Measurements from ENCODE around the gene PRRC2C.
A peak's percentile ranks its signal among the peaks of the same experiment; 100 is the strongest.
"Not testable (repeated sequence)": the region's sequence is repeated elsewhere in the genome, so short reads cannot be mapped to it uniquely, and the experiment has no call there.

The PRRC2C gene

DNA sequence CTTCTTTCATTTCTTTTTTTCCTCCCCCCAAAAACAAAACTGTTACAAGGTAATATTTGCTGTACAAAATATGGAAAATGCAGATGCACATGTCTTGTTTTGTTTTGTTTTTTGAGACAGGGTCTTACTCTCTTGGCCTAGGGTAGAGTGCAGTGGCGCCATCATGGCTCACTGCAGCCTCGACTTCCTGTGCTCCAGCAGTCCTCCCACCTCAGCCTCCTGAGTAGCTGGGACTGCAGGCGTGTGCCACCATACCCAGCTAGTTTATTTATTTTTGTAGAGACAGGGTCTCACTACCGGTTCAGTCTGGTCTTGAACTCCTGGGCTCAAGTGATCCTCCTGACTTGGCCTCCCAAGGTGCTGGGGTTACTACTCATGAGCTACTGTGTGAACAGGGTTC, 15.5 kb downstream of the PRRC2C start:
- DNase-seq: no peak

DNA sequence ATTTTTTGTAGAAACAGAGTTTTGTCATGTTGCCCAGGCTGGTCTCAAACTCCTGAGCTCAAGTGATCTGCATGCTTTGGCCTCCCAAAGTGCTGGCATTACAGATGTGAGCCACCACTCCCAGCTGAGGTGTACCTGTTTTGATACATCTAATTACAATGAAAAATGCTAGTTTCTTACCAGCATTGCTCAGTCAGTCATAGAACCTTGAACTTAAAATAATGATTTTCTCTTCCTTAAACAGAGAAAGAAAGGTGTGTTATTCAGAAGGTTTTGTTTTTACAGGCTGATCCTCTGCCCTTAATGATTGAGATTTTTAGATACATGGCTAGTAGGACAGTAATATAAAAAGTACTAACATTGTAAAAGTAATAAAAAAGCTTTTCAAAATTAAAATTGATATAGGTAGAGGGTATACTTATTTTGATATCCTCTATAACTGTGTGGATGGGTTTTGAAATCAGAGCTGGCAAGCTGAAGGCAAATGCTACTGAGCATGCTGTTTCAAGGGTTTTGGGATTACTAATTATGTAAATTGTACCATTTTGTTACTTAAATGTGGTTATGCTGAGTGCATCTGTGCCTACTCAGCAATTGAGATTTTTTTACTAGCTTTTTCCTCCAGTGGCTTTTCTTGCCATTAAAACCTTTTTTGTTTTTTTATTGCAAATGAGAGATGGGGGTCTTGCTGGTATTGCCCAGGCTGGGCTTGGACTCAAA, 16.1 kb downstream of the PRRC2C start:
- no peak for DNase-seq

DNA sequence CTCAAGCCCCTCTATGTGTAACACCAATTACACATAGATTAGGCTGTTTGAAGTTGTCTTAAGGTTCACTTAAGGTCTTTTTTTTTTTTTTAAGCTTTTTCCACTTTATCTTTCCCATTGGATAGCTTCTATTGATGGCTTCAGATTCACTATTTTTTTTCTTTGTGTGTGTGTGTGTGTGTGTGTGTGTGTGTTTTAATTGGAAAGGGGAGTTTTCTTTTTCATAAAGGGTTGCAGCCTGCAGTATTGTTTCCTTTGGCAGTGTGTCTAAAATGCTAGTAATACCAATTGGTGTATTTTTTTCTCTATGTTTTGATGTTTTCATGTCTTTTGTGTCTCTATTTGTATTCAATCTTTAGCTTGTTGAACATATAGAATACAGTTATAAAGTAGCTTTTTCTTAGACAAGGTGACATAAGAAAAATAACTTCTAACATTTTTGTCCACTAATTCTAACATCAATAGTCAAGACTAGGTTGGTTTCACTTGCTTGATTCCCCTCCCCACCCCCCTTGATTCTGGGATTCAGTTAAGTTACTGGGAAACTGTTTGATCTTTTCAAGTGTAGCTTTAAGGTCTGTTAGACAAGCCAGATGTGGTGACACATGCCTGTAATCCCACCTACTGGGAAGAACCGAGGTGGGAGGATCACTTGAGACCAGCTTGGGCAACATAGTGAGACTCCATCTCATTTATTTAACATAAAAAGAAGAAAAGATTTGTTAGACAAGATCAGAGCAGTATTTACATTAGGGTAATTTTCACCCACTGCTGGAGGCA, 21.4 kb downstream of the PRRC2C start:
- peak; percentile 10 for DNase-seq

DNA sequence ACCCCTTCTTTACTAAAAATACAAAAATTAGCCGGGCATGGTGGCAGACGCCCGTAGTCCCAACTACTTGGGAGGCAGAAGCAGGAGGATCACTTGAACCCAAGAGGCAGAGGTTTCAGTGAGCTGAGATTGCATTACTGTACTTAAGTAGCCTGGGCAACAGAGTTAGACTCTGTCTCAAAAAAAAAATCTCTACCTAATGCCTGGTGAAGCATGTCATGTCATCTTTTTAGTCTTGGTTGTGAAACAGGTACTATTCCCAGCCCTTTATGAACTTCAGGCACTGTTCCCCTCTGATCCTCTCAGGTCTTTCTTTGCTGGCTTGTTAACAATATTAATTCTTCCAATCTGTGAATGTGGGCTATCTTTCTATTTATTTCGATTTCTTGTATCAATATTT, 22.1 kb downstream of the PRRC2C start:
- no peak for DNase-seq

DNA sequence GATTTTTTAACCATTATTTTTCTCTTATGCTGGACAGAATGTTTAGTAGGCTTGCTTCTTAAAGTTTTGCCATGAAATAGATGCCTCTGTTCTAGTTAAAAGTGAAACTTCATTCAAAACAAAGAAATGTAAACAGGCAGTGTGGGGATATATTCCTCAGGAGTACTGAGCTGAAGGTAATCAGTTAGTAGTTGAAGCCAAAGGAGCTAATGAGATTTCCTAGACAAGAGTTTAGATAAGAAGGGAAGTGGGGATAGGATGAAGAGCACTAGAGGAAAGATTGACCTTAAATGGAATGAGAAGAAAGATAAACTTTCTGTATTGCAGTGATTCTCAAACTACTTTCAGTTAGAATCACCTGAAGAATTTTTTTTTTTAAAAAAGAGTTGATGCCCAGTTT, 23.9 kb downstream of the PRRC2C start:
- DNase-seq: no peak

DNA sequence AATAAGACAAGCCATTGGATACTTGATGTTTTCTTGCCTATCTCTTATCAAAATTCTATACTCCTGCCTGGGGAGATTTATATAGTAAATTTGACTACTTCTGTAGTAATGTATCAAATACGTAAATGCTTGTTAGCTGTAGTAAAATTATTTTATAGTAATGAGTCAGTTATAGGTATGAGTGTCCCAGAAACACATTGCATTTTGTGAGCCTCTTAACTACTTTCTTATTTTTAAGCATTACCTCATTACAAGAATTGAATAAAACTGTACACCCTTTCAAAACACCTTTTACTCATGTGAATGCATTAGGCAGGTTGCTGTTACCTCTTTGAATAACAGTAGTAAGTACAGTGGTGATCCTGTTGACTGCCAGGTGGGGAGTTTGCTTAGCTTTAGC, 28.4 kb downstream of the PRRC2C start:
- no peak for DNase-seq

DNA sequence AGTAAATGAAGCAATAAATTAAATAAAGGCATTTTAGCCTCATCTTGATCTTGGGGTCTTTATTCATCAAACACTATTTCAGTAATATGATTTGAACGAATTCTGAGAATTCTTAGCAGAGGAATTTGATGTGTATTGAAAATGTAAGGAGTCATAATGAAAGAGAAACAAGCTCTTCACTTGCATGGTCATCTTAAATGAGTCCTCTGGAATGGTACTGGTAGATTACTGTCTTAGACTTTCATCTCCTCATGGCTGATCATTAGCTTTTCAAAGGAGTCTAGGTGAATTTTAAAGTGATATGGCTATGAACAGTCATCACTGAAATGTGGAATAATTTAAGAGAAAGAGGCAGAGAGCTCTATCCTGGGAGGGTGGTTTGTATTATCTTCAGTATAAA, 30.0 kb downstream of the PRRC2C start:
- DNase-seq: no peak

DNA sequence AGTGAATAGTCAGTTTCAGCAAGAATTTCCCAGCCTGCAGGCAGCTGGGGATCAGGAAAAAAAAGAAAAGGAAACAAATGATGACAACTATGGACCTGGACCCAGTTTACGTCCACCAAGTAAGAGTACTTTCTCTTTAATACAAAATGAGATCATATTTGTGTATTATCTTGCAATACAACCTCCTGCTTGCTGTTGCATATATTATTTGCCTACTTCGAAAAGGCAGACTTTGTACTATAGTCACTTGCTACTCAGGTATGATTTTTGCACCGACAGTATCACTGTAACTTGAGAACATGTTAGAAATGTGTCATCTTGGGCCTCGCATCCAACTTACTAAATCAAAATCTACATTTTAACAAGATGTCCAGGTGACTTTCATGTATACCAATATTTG, 30.4 kb downstream of the PRRC2C start:
- no peak for DNase-seq

DNA sequence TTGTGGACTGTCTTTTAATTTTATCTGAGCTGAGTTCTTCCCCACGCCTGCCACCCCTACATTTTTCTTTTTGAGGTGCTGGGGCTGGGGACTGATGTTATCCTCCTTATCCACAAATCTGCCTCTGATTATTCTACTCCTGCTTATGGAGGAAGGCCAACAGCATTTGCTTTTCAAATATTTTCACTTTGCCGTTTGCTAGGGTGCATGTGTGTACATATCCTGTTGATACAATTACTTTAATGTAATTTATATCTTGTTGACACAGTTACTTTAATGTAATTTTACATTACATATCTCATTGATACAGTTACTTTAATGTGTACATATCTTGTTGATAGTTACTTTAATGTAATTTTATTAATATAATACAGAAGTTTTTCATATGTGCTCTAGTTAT, 36.2 kb downstream of the PRRC2C start:
- no peak for DNase-seq

DNA sequence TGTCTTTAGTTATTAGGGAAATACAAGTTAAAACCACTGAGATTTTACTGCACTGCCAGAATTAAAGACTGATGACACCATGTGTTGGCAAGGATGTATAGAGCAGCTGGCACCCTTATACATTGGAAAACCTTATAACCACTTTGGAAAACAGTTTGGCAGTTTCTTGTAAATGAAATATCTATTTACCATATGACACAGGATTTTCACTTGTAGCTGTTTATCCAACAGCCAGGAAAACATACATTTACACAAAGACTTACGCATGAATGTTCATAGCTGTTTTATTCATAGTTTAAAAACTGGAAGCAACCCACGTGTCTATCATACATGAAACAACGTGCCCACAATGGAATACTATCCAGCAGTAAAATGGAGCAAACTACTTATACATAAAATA, 45.3 kb downstream of the PRRC2C start:
- DNase-seq: no peak

DNA sequence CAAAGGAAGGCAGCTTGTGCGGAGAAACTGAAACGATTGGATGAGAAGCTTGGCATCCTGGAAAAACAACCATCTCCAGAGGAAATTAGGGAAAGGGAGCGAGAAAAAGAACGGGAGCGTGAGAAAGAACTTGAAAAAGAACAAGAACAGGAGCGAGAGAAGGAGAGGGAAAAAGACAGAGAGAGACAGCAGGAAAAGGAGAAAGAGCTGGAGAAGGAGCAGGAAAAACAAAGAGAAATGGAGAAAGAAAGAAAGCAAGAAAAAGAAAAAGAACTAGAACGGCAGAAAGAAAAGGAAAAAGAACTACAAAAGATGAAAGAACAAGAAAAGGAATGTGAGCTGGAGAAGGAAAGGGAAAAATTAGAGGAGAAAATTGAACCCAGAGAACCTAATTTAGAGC, 47.2 kb downstream of the PRRC2C start:
- no peak for DNase-seq

DNA sequence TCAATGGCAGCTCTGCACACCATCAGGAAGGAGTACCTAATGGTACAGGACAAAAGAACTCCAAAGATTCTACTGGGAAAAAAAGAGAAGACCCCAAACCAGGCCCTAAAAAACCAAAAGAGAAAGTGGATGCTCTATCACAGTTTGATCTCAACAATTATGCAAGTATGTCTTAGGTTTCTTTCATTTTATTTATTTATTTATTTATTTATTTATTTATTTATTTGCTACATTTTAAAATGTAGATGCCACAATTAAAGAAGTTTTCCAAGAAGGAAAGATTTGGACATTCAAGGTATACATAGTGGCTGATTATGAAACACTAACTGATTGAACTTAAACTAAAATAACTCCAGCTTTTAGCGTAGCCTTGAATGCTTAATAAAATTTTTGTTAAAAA, 60.2 kb downstream of the PRRC2C start:
- DNase-seq: no peak

DNA sequence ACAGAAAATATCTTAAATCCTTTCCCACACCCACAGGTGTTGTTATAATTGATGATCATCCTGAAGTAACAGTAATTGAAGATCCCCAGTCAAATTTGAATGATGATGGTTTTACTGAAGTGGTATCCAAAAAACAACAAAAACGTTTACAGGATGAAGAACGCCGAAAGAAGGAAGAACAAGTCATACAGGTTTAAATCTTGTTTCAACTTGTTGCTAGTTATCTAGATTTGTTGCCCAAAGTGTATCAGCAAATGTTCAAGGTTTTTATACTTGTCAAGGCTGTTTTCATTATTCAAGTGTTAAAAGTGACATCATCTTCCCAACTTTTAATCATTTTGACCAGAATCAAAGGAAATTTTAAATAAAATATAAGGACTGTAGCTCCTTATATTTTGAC, 64.7 kb downstream of the PRRC2C start:
- DNase-seq: no peak

DNA sequence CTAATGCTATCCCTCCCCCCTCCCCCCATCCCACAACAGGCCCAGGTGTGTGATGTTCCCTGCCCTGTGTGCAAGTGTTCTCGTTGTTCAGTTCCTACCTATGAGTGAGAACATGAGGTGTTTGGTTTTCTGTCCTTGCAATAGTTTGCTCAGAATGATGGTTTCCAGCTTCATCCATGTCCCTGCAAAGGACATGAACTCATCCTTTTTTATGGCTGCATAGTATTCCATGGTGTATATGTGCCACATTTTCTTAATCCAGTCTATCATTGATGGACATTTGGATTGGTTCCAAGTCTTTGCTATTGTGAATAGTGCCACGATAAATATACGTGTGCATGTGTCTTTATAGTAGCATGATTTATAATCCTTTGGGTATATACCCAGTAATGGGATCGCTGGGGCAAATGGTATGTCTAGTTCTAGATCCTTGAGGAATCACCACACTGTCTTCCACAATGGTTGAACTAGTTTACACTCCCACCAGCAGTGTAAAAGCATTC, 65.3 kb downstream of the PRRC2C start:
- not testable (repeated sequence) for DNase-seq

DNA sequence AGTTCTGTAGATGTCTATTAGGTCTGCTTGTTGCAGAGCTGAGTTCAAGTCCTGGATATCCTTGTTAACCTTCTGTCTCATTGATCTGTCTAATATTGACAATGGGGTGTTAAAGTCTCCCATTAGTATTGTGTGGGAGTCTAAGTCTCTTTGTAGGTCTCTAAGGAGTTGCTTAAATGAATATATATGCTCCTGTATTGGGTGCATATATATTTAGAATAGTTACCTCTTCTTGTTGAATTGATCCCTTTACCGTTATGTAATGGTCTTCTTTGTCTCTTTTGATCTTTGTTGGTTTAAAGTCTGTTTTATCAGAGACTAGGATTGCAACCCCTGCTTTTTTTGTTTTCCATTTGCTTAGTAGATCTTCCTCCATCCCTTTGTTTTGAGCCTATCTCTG, 68.6 kb downstream of the PRRC2C start:
- DNase-seq: not testable (repeated sequence)

DNA sequence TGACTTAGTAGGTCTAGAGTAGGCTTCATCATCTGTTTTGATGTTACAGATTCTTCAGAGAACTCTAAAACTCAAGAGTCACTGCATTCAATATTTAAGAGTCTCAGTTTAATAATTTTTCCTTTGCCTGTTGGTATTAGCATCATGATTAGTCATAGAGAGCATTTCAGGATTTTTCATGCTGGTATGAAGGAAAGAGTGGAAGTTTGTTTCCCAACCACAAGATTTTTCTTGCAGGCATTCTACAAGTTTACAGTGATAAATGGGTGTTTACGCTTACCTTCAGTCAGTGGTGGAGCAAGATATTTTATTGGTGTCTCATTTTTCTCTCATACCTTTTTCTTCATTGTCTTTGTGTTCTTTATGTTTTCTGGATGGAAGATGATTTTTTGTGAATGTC, 78.3 kb downstream of the PRRC2C start:
- peak; percentile 24 for DNase-seq

DNA sequence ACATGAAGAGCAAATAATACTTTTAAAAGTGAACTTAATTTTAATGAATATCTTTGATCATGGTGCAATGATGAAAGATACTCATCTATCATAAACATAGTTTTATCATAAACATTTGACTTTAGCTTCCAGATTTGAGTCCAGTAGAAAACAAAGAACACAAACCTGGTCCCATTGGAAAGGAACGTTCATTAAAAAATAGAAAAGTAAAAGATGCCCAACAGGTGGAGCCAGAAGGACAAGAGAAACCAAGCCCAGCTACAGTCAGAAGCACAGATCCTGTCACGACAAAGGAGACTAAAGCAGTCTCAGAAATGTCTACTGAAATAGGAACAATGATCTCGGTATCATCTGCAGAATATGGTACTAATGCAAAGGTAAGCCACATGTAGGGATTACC, 81.1 kb downstream of the PRRC2C start:
- DNase-seq: no peak

DNA sequence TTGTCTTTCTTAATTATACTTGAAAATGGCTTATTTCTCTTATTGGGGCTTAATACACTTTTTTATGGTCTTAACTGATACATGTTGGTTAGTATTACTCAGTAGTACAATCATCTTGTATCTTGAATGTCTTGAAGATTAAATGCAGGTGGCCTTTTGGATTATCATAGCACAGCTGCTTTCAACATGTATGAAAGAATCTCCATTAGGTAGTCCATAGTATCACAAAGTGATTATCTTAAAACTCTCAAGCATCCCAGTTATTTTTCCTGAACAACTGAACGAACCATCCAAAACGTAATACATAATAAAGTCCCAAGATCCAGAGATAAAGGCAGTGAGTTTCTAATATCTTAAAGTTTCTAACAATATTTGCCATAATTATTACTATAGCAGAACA, 85.0 kb downstream of the PRRC2C start:
- DNase-seq: peak; percentile 18

DNA sequence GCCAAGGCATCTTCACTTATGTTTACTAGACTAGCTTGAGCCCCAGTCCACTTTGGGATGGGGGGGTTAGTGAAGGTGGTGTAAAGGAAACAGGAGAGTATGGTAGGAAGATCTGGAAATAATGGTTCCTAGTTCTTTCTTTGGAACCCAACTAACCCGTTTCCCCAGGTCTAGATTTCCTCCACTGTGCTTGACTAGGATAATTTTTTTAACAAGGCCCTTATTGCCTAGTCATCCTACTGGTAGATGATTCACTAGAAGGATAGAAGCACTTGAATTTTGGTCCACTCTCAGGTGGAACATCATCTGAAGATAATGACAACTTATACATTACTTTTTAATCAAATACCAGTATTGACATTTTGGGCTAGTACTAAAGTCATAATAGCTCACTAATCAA, 90.8 kb downstream of the PRRC2C start:
- no peak for DNase-seq

DNA sequence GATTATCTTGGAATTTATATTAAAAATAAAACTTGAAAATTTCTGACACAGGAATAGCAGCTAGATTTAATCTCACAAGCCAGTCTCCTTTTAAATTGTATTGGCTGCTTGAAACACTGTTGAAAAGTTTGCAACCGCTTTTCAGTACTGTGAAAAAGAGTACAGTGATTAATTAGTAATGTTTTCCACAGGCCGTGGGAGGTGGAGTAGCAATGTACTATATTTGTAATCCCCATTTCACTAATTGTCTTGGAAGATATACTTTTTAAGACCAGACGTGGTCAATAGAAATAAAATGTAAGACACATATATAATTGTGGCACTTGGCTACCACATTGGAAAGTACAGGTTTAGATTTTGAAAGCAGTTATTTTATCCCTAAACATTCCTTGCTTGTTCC, 95.9 kb downstream of the PRRC2C start:
- no peak for DNase-seq

DNA sequence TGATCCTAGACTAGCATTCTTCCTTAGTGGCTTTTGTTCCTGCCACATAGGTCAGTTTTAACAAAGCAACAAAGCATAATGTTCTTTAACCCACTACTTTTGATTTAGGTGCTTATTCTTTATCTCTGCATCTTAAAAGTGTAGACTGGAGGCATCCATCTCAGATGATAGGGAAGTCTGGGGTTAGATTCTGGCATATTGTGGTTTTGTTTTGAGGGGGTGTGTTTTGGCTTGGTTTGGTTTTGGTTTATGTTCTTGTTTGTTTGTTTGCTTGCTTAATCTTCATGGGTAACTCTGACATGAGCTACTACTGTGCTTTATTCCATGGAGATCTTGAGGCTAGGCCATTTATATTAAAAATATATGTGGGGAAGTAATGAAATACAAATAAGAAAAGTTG, 96.4 kb downstream of the PRRC2C start:
- DNase-seq: no peak

DNA sequence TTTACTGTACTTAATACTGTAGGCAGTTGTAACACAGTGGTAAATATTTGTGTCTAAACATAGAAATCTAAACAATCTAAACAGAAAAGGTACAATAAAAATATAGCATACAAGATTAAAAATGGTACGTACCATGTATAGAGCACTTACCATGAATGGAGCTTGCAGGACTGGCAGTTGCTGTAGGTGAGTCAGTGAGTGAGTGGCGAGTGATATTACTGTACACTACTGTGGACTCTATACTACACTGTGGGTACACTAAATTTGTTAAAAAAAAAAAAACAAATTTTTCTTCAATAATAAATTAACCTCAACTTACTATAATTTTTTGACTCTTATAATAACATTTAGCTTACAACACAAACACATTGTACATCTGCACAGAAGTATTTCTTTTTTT, 97.3 kb downstream of the PRRC2C start:
- no peak for DNase-seq

DNA sequence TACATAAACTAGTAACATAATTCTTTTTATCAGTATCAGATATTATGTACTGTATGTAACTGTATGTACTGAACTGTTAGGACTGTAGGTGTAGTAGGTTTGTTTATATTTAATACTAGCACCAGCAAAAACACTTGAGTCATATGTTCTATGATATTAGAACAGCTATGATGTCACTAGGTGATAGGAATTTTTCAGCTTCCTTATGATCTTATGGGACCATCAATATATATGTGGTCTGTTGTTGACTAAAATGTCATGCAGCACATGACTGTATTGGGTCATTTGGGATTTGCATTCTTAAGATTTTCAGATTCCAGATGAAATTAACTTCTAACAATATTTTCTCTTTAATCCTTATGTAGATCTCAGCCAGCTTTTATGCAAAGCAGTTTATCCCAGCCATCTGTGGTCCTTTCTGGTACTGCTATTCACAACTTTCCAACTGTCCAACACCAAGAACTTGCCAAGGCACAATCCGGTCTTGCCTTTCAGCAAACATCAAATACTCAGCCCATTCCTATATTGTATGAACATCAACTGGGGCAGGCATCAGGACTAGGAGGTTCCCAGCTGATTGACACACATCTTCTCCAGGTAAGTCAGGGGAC, 98.4 kb downstream of the PRRC2C start:
- DNase-seq: no peak

DNA sequence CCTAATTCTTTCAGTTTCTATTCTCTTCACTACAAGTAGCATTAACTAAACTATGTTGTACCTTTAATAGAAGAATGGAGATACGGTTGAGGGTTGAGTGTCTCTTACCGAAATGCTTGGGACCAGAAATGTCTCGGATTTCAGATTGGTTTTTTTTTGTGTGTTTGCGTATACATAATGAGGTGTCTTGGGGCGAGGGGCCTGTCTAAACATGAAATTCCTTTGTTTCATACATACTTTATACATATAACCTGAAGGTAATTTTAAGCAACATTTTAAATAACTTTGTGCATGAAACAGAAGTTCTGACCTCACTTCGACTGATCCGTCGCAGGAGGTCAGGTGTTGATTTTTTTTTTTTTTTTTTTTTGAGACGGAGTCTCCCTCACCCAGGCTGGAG, 100.4 kb downstream of the PRRC2C start:
- no peak for DNase-seq
